Eye (tissue), 1 donor: ENCODE measurements around the gene CCBE1.
A peak's percentile ranks its signal among the peaks of the same experiment; 100 is the strongest.
"Not testable (repeated sequence)": the region's sequence is repeated elsewhere in the genome, so short reads cannot be mapped to it uniquely, and the experiment has no call there.

Source experiments
- DNase-seq: peaks from one replicate; pipeline ENCODE4 v3.0.0-alpha.2; 2015

CCBE1 gene

DNA sequence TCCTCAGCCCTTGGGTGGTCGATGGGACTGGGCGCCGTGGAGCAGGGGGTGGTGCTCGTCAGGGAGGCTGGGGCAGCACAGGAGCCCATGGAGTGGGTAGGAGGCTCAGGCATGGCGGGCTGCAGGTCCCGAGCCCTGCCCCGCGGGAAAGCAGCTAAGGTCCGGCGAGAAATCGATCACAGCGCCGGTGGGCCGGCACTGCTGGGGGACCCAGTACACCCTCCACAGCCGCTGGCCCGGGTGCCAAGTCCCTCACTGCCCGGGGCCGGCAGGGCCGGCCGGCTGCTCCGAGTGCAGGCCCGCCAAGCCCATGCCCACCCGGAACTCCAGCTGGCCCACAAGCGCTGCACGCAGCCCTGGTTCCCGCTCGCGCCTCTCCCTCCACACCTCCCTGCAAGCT, 16.9 kb upstream of the CCBE1 start:
- not testable (repeated sequence) for DNase-seq

DNA sequence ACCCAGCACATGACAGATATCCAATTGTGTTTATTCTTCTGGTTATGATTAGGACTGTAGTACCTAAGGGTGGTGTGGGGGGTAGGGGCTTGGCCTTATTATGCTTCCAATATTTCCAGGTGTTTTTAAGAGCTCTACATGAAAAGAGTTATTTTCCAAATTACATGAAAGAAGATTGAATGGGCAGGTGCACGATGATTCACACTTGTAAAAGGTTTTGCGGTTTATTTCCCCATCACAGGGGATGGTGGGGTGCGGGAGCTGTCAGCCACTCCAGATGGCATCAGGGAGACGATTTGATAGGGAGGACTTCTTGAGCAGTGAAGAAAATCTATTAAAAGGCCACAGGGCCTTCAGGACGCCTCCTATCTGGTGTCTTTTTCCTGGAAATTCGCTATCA, 15.1 kb upstream of the CCBE1 start:
- DNase-seq, result no peak

DNA sequence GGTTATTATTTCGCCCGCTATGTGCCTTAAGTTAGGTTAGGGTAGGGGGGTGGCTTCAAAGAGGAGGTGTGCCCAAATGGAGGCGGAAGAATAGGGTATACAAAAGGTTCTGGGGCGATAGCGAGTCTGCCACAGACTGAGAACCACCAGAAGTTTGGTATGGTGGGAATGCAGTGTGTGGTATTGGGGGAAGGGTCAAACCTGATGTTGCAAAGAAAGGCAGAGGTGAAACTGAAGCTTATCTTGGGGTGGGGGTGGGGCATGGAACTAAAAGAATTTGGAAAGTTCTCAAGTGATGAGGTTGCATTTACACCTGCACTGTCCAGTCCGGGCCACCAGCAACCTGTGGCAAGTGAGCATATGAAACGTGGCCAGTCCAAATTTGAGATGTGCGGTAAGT, 11.8 kb upstream of the CCBE1 start:
- no peak for DNase-seq

DNA sequence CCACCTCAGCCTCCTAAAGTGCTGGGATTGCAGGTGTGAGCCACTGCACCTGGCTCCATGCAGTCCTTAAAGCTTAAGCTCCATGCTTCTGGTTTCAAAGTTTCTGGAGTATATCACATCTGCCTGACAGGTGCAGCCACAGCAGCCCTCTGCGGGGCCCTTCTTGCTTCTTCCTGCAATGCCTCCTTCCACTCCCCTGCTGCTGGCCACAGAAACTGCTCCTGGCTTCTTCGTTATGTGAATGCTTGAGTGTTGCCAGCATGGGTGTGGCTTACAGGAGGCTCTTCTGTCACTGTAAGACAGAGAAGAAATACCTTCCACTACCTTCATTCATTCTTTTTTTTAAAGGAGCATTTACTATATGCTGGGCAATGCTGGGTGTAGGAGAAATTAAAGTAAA, 10.1 kb upstream of the CCBE1 start:
- DNase-seq, result no peak

DNA sequence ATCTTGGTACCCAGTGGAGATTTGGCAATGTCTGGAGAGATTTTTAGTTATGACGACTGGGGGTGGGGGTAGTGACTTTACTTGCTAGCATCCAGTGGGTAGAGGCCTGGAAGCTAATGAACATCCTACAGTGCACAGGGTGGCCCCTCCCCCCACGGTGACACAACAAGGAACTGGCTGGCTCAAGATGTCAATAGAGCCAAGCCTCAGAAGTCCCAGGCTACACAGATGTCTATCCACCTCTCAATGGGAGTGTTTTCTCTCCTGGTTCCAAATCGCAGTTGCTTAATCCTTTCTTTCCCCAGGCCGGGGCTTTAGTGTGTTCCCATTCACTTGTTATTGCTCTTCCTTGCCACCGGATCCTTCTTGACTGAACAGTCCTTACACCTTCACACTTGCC, 9.3 kb upstream of the CCBE1 start:
- no peak for DNase-seq

DNA sequence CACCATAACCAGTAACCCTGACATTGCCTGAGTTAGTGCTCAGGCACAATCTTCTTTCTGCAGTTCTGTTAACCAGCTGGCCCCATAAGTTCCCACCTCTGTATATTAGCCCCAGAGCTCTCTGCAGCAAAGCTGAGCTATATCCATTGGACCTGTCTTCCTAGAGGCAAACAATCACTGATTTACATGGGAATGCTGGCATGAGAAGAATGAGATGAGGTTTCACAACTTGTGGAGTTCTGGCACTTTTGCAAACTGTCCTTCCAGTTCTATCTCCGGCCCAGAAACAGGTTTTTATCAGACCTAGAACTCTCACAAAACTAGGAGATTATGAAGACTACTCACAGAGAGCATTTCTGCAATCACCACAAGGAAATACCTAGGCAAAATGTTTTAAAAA, 7.9 kb upstream of the CCBE1 start:
- DNase-seq, result no peak

DNA sequence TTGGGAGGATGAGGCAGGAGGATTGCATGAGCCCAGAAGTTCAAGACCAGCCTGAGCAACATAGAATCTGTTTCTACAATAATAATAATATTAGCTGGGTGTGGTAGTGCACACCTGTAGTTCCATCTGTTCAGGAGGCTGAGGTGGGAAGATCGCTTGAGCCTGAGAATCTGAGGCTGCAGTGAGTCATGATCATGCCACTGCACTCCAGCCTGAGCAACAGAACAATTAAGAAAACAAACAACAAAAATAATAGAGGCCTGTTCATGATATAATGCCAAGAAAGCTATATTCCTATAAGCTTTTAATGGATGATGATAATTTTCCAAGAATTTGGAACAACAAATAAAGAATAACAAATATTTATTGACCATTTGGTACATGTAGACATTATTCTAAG, 6.9 kb upstream of the CCBE1 start:
- DNase-seq, result no peak

DNA sequence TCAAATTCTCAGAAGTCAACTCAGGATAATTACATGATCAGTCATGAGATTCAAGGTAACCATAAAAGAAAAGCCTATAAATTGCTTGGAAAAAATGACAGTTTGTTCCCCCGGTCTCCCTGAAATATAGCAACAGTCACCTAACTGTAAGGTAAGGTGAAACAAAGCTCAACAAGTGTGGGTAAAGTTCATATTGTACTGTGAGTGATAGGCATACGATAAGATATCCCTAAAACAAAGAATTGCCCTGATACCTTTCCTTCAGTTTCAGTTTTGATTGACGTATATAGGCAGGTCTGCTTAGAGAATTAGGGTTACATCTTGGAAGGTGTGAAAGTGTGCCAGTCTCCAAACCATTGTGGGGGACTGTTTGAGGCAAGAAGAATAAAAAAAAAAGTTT, 4.0 kb upstream of the CCBE1 start:
- no peak for DNase-seq

DNA sequence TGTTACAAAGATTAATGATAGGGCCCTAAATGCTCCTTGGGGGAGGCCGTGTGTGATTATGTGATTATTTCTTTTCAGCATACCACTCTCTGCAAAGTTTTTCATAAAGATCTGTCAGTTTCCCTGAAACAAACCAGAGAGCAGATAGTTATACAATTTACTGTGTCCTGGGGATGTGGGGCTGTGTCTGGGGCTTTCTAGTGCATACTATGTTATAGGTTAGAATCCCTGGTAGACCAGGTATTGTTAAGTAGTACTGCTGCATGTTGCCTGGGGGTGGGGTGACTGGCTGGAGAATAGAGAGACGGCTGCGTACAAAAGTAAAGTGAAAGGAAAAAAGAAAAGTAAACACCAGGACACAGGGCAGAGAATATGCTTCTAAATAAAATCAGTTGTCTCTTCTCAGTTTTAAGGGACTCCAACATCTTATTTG, 3.3 kb upstream of the CCBE1 start:
- no peak for DNase-seq

DNA sequence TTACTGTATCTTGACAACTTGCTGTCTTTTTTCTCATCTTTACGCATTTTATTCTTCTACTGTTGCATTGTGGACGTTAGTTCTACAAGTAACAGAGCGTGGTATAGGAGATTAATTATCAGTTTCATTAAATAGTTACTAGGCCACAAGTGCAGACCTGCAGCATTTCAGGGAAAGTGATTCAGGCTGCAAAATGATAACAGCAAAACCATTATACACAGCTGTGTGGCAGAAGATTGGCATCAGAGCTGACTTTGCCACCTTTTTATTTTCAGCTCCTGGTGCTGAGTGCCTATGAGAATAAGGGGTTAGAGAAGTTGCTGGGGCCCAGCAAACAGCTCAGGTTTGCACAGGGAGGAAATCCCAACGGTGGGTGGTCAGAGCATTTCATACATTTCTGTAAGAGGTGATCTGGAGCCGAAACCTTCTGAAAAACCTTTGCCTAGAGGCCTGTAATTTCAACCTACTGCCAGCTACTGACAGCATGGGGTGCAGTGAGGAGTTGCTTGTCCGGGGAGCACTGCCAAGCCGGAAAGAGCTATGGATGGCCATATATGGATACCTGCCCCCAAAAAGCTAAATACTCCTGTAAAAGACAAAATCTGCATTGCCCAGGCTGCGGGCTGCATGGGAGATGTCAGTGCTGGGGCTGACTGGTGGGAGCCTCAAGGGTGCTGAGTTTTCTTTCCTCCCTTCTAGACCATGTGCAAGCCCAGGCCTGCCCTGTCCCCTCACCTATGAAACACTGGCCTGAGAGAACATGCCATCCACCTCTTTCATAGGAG, 2.7 kb upstream of the CCBE1 start:
- DNase-seq, result no peak

DNA sequence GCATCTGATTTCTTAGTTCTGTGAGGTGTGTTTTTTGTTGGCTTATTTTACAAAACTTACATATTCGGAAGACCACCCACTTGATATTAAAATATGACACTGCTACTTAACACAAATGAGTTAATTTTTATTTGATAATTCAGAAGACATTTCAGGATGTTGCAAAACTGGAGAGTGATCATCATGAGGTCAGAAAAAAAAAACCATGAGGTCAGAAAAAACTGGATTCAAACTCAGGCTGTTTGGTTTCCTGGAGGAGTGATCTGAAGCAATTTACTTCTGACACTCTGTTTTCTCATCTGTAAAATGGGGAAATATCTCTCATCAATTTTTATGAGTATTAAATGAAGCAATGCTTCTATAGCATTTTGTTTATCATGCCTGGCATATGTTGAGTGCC, 1.8 kb upstream of the CCBE1 start:
- DNase-seq, result no peak

DNA sequence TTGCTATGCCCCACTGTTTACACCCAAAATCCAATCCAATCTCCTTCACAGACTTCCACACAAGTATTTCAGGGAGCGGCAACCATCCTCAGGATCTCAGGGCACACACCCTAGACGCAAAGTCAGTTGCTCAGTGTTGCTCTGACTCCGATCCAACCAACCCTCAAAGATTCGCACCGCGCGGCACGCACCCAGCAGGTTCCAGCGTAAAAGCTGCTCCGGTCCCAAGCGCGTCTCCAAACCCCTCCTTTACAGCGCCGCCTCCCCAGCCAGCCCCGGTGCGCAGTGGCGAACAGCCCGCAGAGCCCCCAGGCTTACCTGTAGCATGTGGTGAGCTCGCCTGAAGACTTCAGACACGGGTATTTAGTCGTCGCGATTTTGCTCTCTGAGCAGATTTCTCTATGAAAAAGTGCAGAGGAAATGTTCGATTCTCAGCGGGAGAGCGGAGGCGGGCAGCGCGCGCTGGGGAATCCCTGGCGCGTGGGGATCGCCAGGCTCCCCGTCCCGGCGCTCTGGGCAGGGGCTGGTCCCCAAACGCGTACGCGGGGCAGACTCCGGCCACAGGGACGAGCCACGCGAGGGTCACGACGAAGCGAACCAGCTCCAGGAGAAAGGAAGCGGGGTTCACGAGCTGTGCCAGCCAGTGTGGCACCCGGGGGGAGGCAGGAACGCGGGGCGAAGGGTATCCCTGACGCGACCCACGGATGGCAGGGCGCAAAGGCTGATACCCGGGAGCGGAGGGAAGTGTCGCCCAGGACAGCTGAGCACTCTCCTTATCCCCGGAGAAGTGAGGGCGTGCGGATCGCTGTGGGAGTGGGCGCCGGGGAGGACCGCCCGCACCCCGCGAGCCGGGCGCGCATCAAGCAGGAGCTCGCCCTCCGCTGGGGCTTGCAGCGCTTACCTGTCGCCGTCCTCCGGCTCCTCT, 650 bp downstream of the CCBE1 start:
- peak; percentile 71 for DNase-seq

DNA sequence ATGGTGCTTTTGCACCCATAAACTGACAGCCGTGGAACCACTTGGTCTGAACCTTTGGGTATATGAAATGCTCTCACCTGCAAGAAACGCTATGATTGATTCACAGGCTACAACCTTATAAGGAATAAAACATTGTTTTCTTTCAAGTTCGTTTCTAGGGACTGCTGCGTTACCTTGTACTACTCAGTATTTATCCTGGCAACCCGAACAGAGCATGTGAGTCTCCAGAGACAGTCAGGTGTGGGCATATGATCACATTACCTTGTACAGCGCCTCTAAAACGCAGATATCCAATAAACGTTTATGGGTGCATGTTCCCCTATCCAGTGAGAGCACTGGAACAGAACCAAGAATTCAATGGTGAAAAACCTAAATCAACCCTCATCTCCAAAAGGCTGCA, 1.7 kb downstream of the CCBE1 start:
- no peak for DNase-seq

DNA sequence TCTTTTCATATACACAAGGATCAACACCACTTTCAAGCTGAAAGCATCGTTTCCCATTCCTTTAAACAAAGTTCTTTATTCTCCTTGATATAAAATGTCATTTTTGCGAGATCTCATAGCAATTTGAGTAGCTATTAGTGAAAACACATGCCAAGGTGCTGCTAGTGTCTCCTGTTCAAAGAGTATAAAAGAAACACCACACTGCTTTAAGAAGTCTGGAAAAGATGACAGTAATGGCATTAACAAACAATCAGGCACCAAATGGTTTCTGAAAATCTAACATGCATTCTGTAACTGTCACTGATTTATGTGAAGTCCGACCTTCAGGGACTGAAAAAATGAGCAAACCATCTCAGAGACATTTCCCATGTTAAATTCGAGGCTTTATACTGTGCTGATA, 2.4 kb downstream of the CCBE1 start:
- DNase-seq, result no peak

DNA sequence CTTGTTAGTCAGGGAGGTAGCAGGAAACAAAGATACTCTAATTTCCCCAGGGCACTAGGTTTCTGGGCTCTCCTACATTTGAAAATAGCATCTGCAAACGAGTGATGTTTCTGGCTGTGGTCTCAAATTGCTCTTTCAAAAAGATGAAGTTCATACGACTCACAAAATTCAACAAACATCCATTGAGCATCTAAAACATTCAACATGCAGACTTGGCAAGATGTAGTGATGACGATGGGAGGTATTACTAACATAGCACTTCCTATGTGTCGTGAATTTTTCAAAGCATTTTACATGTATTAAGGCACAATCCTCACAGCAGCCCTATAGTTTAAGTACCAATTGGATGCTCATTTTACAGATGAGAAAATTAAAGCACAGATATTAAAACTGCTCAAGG, 5.2 kb downstream of the CCBE1 start:
- DNase-seq, result no peak

DNA sequence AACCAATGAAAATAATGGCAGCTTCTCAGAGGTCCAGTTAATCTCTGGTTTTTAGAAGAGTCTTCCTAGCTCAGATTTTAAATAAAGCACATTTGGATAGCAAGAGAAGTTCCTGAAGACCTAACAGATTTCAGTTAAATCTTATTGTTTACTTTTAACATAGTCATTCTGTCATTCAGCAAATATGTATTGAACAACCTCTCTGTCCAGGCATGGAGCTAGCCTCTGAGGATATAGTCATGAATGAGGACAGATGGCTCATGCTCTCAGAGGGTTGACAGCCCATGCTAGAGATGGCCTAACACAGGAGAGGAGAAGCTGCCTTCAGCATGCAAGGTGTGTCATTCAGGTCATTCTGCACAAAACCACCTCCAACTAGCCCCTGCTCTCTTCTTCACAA, 6.2 kb downstream of the CCBE1 start:
- DNase-seq, result no peak

DNA sequence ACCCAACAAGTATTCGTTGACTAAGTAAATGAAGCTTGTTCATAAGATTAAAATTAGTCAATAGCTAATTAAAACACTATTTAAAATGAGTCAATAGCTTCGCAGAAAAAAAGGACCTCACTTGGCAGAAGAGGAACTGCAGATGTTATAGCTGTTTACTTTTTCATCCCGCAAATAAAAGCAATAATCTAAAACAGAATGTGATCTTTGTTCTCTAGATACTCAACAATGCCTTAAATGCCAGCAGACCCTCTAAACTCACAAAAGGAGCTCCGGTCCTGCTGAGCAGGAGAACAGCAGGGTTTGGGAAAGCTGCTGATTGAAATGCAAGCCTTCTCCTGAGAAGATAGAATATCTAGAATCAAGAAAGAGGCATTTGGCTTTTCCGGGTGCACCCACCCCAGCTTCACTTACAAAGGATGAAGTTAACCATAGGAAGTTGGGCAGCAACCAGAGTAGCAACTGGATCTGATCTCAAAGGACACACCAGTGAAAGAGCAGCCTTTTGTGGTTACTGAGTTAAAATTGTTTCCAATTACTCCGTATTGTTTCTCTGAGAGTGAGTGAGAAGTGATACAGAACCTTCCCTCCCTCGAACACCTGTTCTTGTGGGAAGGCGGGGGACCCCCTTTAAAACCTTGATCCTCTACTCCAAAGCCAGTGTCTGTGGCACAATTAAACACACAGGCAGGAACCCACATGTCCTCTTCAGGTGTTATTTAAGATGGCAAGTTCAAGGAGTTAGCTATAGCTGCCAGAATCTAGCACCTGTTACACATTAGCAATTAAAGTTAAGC, 6.8 kb downstream of the CCBE1 start:
- DNase-seq, result no peak

DNA sequence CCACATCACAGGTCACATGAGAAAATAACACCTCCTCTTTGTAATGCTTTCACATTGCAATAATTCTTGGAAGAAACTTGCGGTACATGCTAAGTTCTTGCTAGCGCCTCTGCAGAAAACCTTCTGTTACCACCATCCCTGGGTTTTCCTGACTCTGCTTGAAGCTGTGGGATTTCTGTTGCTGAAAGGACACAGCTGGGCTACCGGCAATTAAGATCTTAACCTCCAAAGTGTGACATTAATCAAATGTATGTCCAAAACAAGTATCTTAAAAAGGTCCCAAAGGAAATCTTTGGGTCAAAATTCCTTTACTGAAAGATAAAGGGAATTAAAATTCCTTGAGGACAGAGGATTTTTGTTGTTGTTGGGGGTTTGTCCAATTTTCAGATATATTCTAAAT, 7.5 kb downstream of the CCBE1 start:
- DNase-seq, result no peak

DNA sequence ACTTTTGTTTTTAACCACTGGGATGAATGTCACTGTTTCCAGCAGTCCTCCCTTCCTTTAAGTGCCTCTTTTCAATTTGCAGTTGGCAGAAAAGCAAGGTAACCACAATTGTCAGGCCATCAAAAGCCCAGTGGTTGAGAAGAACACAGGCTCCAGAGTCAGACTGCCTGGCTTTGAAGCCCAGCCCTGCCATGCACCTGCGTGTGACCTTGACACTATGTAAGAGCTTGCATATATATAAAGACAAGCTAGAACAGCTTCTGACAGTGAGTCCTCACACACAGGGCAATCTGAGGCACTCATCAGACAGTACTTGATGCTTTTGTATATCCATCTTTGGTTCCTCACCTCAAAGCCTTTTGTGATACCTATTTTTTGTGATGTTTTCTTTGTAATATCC, 11.0 kb downstream of the CCBE1 start:
- no peak for DNase-seq

DNA sequence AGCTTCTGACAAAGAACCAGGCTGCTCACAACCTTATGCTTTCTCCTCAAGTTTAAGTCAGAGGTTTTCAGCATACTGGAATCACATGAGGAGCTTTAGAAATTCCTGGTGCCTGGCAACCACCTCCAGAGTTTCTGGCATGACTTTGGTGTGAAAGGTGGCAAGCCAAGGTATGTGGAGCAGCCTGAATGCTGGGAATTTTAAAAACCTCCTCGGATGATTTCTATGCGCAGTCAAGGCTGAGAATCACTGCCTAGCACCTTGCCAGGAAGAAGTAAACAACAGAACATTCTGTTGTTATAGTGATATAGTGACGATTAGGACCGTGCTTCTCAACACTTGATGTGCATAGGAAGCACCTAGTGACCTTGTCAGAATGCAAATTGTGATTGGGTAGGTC, 11.7 kb downstream of the CCBE1 start:
- no peak for DNase-seq

DNA sequence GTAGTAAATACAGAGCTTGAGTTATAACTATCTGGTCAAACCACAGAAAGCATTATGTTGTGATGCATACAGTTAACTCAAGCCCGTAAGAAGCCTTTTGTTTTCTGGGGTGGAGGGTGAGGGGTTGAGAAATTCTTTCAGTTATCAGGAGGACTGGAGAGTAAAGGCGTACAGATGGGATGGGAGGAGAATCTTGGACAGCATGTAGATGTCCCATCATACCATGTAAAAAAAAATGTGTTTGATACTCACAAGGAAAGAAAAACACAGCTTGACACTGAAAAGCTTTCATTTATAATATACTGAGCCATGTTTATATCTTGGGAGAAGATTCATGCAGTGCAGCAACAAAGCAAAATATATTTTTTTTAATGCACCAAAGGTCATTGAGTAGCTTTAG, 12.4 kb downstream of the CCBE1 start:
- no peak for DNase-seq

DNA sequence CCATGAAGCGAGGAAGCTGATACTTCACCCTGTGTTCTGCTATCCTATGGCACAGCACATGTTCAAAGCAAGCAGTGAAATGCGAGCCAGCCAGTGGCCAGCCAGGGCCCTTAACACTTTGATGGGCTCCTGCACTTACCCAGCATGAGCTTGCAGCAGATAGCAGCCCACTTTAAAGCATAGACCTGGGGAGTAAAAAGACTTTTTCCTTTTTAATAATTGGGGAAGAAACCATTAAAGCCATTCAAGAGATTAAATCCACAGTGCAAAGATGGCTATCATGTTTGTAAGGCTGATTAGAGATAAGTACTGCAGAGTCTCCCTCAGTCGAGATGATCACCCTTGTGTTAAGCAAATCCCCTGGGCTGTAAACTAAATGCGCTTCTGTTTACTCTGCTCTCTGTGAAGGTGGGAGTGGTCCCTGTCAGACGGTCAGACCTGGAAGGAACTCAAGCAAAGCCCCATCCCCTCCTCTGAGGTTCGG, 15.7 kb downstream of the CCBE1 start:
- no peak for DNase-seq

DNA sequence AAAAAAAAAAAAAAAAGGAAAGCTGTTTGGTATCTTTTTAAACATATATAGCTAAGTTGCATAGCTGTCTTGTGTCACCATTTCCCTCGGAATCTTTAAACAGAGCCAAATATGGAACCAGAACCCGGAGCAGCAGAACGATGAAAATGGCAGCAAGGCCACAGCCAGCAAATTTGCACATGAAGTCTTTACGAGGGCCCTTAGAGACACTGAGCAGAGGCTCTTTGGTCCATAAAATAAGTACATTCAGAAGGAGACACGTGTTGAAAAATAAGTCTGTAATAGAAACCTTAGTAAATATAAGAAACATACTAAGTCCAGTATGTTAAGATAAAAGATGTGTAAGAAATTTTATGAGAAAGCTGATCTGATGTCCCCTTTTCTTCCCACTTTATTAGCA, 16.2 kb downstream of the CCBE1 start:
- DNase-seq, result no peak
